Gastrocnemius medialis (tissue), 4 donors: ENCODE data around the gene SHLD1.
"Not testable (repeated sequence)": the region's sequence is repeated elsewhere in the genome, so short reads cannot be mapped to it uniquely, and the experiment has no call there.

Experiments
- CTCF ChIP-seq, 5 experiments: fragments of 450-650 bp in 3 of 5; fragments of 200-600 bp in 2 of 5; sonication (generic) in 2 of 5; IDR thresholded peaks in 4 of 5; conservative IDR thresholded peaks in 1 of 5; 1 replicate in 4 of 5; 2 replicates in 1 of 5; pipeline ENCODE4 v1.5.1; 2016 to 2019; ENCODE audit warnings: antibody characterized with exemption in 5 of 5, mild to moderate bottlenecking in 3 of 5, moderate library complexity in 3 of 5
- POLR2A ChIP-seq, 2 donors: fragments of 450-650 bp; IDR thresholded peaks; one replicate each; pipeline ENCODE4 v1.6.1; 2017; ENCODE audit warnings: antibody characterized with exemption in 2 of 2, mild to moderate bottlenecking in 2 of 2, moderate library complexity in 2 of 2

- TF ChIP-seq CTCF (IDR thresholded peaks at IDR 0.05 in 4 of 5, conservative IDR thresholded peaks at IDR 0.05 in 1 of 5); POLR2A (IDR thresholded peaks at IDR 0.05): not testable (repeated sequence)
Observed at GRCh38 chr20:5721356-5721755, 28.8 kb upstream of the SHLD1 start.
